ENCODE results near the gene DKC1. TPM values are rescaled to one million over a fixed set of nuclear protein-coding genes. Genes with fewer than 3 reads are reported as not detected.

Gene DKC1
- total RNA-seq, 6 experiments from 2014 or later = 44.6 to 55.5 (median 51.1) TPM

DNA sequence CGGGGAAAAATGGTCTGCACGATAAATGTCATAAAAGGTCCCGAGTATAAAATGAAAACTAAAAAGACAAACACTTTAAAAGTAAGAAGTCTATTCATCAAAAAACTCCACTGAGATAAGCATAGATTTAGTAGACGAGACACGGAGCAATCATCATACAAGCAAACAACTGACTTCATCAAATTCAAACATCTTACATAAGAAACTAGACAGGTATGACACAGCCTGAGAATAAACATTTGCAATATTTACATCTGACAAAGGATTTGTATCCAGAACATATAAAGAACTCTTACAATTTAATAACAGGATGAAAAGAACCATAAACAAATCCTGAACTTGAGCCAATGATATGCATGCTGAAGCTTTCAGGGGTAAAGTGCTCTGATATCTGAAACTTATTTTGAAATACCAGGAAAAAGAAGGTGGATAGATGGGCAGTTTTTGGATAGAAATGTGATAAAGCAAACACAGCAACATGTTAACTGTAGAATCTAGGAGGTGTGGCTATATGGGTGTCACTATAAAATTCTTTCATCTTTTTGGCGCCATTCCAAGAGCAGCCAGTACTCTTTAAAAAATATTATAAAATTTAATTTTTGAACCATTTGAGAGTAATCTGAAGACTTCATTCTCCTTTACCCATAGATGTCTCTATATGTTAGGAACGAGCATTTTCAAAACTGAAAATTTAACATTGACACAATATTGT is 30.6 kb downstream of the DKC1 start:
- TF ChIP-seq, protein P1, sequence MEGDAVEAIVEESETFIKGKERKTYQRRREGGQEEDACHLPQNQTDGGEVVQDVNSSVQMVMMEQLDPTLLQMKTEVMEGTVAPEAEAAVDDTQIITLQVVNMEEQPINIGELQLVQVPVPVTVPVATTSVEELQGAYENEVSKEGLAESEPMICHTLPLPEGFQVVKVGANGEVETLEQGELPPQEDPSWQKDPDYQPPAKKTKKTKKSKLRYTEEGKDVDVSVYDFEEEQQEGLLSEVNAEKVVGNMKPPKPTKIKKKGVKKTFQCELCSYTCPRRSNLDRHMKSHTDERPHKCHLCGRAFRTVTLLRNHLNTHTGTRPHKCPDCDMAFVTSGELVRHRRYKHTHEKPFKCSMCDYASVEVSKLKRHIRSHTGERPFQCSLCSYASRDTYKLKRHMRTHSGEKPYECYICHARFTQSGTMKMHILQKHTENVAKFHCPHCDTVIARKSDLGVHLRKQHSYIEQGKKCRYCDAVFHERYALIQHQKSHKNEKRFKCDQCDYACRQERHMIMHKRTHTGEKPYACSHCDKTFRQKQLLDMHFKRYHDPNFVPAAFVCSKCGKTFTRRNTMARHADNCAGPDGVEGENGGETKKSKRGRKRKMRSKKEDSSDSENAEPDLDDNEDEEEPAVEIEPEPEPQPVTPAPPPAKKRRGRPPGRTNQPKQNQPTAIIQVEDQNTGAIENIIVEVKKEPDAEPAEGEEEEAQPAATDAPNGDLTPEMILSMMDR (IDR thresholded peaks at IDR 0.05) = no peak
- Mint-ChIP-seq H3K9me3 (no peaks in the 10 kb centered on the region), H3K4me3 (no peak overlapping the region), H3K27ac (no peak overlapping the region), H3K4me1 (ENCODE audit: low read depth) (peaks cover 17% of the 10 kb centered on the region), H3K36me3 (ENCODE audit: low read depth) (no peaks in the 10 kb centered on the region), H3K27me3 (ENCODE audit: insufficient read depth) (peaks cover 2% of the 10 kb centered on the region)
- no peak for DNase-seq

DNA sequence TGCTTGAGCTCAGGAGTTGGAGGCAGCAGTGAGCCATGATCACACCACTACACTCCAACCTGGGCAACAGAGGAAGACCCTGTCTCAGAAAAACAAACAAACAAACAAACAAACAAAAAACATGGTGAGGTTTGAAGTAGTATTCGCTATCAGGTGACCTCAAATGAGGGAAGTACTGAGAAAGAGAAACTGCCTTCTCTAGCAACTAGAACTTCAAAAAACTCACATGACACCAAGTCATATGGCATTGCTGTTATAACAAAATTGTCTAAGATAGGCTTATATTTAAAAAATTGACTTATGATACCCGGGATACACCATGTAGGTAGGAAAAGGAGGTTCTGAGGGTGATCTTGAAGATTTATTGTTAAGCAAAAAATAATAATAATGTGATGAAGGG is 32.4 kb downstream of the DKC1 start:
- TF ChIP-seq, protein P1 (IDR thresholded peaks at IDR 0.05) = no peak
- Mint-ChIP-seq H3K36me3 (ENCODE audit: low read depth) (no peaks in the 10 kb centered on the region), H3K4me3 (no peak overlapping the region), H3K27me3 (ENCODE audit: insufficient read depth) (peaks cover 2% of the 10 kb centered on the region), H3K27ac (no peak overlapping the region), H3K9me3 (no peaks in the 10 kb centered on the region), H3K4me1 (ENCODE audit: low read depth) (peaks cover 35% of the 10 kb centered on the region)
- no peak for DNase-seq

GRCh38 chrX:154797006-154797405 is 34.3 kb downstream of the DKC1 start:
- TF ChIP-seq, protein P1 (IDR thresholded peaks at IDR 0.05) = no peak
- H3K27me3 Mint-ChIP-seq (ENCODE audit: insufficient read depth) = peaks cover 2% of the 10 kb centered on the region; the same call in 1 of the 2 replicates
- peaks cover 46% of the 10 kb centered on the region for H3K4me1 Mint-ChIP-seq (ENCODE audit: low read depth)

GRCh38 chrX:154799556-154800348 is 37.1 kb downstream of the DKC1 start:
- Mint-ChIP-seq H3K27ac (peak overlapping the region; percentile 94), H3K4me3 (peak overlapping the region; percentile 13), H3K36me3 (ENCODE audit: low read depth) (no peaks in the 10 kb centered on the region), H3K27me3 (ENCODE audit: insufficient read depth) (peaks cover 2% of the 10 kb centered on the region; the same call in 1 of the 2 replicates), H3K9me3 (no peaks in the 10 kb centered on the region), H3K4me1 (ENCODE audit: low read depth) (peaks cover 55% of the 10 kb centered on the region)
- no peak for DNase-seq
- TF ChIP-seq, protein P1 (IDR thresholded peaks at IDR 0.05) = no peak

More at GRCh38 chrX:154797006-154797405, 34.3 kb downstream of the DKC1 start:
- no peaks in the 10 kb centered on the region for H3K9me3 Mint-ChIP-seq
- H3K36me3 Mint-ChIP-seq (ENCODE audit: low read depth) = no peaks in the 10 kb centered on the region
- H3K27ac Mint-ChIP-seq = no peak overlapping the region
- H3K4me3 Mint-ChIP-seq = no peak overlapping the region
- no peak for DNase-seq

- DNase-seq = no peak
- TF ChIP-seq, protein P1 (IDR thresholded peaks at IDR 0.05) = no peak
Measured at GRCh38 chrX:154800478-154801210, 38.0 kb downstream of the DKC1 start.

More at GRCh38 chrX:154800478-154801210, 38.0 kb downstream of the DKC1 start:
- H3K4me1 Mint-ChIP-seq (ENCODE audit: low read depth) = peaks cover 57% of the 10 kb centered on the region
- no peaks in the 10 kb centered on the region for H3K36me3 Mint-ChIP-seq (ENCODE audit: low read depth)
- no peak overlapping the region for H3K4me3 Mint-ChIP-seq
- H3K27ac Mint-ChIP-seq = peak overlapping the region; percentile 94; the same call in 1 of the 2 replicates
- peaks cover 2% of the 10 kb centered on the region; the same call in 1 of the 2 replicates for H3K27me3 Mint-ChIP-seq (ENCODE audit: insufficient read depth)
- no peaks in the 10 kb centered on the region for H3K9me3 Mint-ChIP-seq

Measured in HFFc6 (cell line).